Non-pigmented ciliary epithelial cell (primary cell): ENCODE data around the gene LSAMP.

Source experiments
- DNase-seq: peaks from one replicate; pipeline ENCODE4 v3.0.0-alpha.2; 2010; ENCODE audit warnings: low read depth

Gene LSAMP

GRCh38 chr3:115958526-115958925 lies 486.8 kb downstream of the LSAMP start:
- no peak for DNase-seq

DNA sequence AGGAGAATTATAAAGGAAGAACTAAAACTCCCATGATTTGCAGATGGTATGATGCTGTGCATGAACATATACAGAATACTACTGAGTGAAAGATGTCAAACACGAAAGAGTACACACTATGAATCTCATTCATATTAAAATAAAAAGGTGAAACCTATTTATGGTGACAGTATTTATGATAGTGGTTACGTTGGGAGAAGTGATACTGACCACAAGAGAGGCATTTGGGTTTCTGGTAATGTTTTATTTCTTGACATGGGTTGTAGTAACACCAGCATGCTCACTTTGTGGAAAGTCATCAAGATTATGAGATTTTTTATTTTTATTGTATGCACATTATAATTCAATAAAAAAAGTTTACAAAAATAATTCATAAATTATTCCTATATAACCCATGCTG lies 498.0 kb downstream of the LSAMP start:
- DNase-seq, result no peak

- no peak for DNase-seq
Measured at GRCh38 chr3:115943579-115943978, 501.7 kb downstream of the LSAMP start.

DNA sequence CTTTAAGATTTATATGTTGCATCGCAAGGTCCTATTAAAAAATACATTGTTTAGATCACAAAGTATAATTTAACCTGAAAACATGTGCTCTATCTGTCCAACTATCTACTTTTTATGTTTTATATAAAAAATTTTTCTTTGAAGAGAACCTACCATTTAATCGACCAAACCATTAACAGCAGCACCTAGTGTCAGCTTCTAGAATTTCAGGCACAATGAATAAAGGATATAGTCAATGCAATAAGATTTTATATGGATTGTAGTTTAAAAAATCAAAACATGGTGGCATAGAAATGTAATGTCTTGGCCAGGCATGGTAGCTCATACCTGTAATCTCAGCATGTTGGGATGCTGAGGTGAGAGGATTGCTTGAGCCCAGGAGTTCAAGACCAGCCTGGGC lies 508.2 kb downstream of the LSAMP start:
- DNase-seq, result no peak

DNA sequence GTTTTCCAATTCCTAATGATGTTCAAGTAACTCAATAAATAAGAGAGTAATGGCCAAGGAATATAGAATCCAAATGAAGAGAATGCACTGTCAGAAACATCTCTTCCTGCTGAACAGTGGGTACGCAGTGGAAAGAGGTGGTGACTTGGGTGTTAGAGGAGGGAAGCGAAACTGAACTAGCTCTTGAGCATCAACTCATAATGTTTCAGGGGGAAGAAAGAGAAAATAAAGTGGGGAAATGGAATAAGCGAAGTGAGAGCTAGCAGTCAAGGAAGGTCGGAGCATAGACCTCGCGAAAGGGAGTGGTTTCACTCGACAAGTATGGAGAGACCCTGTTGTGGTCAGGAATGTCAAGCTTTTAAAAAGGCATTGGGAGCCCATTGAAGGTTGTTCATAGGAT lies 512.5 kb downstream of the LSAMP start:
- DNase-seq, result no peak

DNA sequence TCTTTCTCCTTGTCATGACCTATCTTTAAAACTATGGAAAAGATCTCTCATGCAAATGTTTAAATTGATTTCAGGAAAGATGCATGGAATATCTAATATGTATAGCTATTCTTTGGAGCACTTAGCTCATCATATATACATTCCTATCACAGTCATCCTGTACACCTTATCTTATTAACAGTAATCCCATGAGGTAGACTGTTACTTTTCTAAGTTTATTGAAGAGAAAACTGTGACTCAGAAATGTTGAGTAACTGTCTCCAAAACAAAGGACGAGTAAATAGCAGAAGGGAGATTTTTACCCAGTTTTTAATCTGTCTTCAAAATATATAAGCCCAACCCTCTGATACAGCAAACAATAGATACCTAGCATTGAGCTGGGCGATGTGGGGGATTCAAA lies 513.7 kb downstream of the LSAMP start:
- DNase-seq, result no peak

DNA sequence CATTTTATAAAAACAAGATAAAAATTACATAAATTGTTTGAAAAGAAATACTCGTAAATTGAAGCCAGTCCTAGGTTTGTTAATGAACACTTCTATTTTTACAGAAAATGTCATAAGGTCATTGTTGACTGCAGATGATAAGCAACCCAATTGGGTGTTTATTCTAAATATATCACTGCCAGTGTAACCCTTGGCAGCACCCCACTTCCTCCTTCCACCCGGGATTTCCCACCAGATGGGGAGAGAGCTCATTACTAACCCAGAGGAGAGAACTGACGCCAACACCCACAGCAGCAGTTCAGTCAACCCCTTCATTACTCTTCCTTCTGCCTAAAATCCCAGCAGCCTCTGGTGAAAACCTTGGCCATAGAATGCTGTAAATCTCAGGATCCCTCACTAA lies 514.4 kb downstream of the LSAMP start:
- DNase-seq, result no peak

DNA sequence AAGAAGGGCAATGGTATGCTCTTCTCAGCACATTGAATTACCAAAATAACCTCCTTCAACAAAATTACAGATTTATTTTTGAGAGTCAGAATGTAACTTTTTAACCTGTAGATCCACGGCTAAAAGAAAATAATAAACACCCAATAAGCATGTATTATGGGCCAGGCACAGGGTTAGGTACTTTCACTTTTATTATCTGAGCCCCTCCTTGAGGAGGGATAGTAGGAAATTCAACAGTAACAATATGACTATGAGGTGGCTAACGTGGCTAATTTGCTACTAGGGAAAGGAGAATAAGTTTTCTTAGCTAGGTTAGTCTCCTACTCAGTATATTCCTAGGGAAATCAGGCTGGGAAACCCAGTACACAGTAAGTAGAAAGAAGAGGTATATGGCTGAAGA lies 515.1 kb downstream of the LSAMP start:
- DNase-seq, result no peak

- no peak for DNase-seq
Measured at GRCh38 chr3:115928376-115928775, 516.9 kb downstream of the LSAMP start.

DNA sequence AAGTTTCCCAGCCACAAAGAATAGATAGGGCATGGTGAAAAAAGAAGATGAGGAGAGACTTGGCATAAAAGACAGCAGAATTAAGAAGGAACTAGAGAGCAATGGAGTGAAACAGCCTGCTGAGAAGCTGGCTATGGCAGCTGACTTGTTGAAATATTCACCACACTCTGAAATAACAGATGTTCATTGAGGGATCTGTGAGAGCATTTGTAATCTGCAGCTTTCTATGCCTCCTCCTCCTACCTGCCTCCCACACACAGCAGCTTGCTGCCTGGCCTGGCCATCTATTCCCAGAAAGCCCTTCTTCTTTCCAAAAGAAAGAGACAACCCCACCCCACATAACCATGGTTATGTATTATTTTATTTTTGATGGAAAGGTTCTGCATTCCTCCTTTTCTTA lies 518.1 kb downstream of the LSAMP start:
- no peak for DNase-seq

GRCh38 chr3:115922681-115923347 lies 522.5 kb downstream of the LSAMP start:
- peak; percentile 20 for DNase-seq

DNA sequence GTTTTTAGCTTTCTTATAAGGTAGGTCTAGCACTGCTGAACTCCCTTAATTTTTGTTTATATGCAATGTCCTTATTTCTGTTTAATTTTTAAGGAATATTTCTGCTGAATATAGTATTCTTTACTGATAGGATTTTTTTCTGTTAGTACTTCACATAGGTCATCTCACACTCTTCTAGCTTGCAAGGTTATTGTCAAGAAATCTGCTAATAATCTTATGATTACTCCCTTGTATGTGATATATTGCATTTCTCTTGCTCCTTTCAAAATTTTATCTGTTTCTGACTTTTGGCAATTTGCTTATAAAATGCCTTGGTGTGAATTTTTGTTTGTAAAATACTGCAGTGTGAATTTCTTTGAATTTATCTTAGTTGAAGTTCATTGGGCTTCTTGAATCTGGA lies 523.6 kb downstream of the LSAMP start:
- DNase-seq, result no peak

DNA sequence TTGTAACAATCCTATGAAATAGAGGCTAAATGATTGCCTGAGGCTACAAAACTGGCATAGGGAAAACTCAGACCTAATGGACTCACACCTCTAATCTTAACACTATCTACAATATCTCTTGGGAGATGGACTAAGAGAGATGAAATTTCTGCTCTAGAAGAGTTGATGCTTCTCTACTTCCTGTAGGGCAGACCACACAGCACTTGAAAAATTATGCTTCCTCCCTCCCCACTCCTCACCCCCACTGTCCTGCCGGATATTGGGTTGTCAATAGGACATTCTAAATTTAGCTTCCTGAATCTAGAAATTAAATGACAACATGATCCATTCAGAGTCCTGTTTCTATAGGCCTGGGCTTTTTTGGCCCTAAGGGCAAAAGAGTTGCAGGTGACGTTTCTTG lies 526.4 kb downstream of the LSAMP start:
- DNase-seq, result no peak

- DNase-seq, result no peak
Measured at GRCh38 chr3:115916866-115917265, 528.4 kb downstream of the LSAMP start.

DNA sequence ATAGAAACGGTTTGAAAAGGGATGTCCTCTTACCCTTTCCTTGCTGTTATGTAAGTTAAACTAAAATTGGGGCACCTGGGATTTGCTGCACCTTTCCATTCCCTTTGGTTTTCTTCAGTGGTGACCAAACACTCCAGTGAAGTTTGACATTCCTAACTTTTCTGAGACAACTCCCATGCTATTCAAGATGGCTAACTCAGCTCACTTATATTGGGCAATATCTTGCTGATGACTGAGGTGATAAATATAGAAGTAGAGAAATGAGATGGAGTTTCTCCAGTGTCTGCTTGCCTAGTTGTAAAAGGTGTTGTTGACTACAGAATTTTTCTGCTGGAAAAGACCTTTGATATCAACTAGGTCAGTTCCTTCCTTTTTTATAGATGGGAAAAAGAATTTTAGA lies 530.2 kb downstream of the LSAMP start:
- no peak for DNase-seq

- DNase-seq, result no peak
Measured at GRCh38 chr3:115913069-115913686, 532.1 kb downstream of the LSAMP start.

GRCh38 chr3:115912372-115912771 lies 532.9 kb downstream of the LSAMP start:
- DNase-seq, result no peak

GRCh38 chr3:115905871-115906270 lies 539.4 kb downstream of the LSAMP start:
- no peak for DNase-seq

DNA sequence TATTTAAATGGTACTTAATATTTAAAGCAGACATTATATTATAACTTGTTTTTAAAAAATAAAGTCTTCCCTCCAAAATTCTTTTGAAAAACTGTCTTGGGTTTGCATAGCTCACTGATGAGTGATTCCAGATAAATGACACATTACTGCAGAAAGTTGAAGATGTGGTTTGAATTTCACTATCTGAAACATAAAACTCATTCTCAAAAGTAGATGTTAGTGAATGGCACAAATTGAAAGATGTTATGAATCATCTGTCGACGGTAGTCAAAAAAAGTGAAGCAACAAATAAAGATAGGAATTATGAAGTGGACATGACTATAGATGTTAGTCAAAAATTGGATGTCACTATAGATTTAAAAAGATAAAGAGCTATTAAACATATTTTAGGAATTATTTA lies 541.4 kb downstream of the LSAMP start:
- DNase-seq, result no peak

GRCh38 chr3:115901008-115901407 lies 544.3 kb downstream of the LSAMP start:
- no peak for DNase-seq

- no peak for DNase-seq
Measured at GRCh38 chr3:115899535-115899934, 545.8 kb downstream of the LSAMP start.

DNA sequence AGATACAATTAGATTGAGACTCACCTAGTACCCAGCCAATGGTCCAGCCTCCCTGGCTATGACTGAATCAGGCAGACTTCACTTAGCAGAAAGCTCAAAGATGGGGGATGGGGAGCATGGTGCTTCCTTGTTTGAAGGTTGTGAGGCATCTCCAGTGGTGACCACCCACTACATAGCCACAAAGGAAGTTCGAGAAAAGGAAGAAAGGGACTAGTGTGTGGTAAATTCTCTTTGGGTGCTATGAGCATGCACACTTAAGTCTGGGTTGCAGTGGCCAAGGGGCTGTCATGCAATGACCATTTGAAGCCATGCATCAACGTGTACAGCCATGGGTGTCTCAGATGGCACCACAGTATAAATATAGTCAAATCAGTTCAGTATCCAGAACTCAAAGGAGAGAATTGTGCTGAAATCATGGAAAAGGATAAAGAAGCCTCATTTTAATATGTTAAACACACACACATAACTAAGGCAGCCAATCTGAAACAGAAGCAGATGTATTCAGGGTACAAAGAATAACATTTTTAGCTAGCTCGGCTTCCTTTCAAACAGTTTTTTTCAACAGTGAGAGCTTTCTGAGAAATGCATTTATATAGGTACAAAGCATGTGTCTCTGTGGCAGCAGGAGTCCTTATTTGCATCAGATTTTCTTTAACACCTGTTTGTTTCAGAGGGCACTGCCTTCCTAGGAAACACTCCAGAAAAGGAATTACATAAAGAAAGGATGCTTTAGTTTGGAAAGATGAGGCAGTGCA lies 546.5 kb downstream of the LSAMP start:
- DNase-seq, result no peak

GRCh38 chr3:115891006-115891636 lies 554.2 kb downstream of the LSAMP start:
- no peak for DNase-seq
